NB4 (cell line): ENCODE measurements around the gene JMJD1C.

Experiments used
- CTCF ChIP-seq: IDR thresholded peaks from one replicate; pipeline ENCODE4 v1.5.1; 2012; ENCODE audit warnings: low read depth, low read length
- MAX ChIP-seq: IDR thresholded peaks from 2 replicates; pipeline ENCODE4 v1.6.1; 2011; ENCODE audit warnings: low read depth, low read length
- MYC ChIP-seq: IDR thresholded peaks from 2 replicates; pipeline ENCODE4 v1.6.1; 2011; ENCODE audit warnings: low read depth, low read length
- POLR2A ChIP-seq: IDR thresholded peaks from 2 replicates; pipeline ENCODE4 v1.6.1; 2011; ENCODE audit warnings: mild to moderate bottlenecking; ENCODE audit not compliant: insufficient read length; ENCODE audit errors: extremely low read depth

GRCh38 chr10:63169624-63170023 lies 296.2 kb downstream of the JMJD1C start:
- TF ChIP-seq CTCF = no peak
- no peak for TF ChIP-seq MAX
- no peak for TF ChIP-seq POLR2A
- no peak for TF ChIP-seq MYC
